HG03575 (cell line): ENCODE data around the gene ATXN7L1.
"Not testable (repeated sequence)": the region's sequence is repeated elsewhere in the genome, so short reads cannot be mapped to it uniquely, and the experiment has no call there.

Experiments used
- ATAC-seq: cut with Tn5 transposase; IDR thresholded peaks from one replicate; pipeline ENCODE4 v1.9.1; 2021; ENCODE audit not compliant: unreplicated experiment, insufficient number of reproducible peaks, low FRiP score; ENCODE audit errors: extremely low read depth

ATXN7L1 gene

GRCh38 chr7:105619590-105619989 lies 256.8 kb downstream of the ATXN7L1 start:
- ATAC-seq, result no peak

- ATAC-seq, result no peak
These were observed 258.4 kb downstream of the ATXN7L1 start for GRCh38 chr7:105618016-105618296.

DNA sequence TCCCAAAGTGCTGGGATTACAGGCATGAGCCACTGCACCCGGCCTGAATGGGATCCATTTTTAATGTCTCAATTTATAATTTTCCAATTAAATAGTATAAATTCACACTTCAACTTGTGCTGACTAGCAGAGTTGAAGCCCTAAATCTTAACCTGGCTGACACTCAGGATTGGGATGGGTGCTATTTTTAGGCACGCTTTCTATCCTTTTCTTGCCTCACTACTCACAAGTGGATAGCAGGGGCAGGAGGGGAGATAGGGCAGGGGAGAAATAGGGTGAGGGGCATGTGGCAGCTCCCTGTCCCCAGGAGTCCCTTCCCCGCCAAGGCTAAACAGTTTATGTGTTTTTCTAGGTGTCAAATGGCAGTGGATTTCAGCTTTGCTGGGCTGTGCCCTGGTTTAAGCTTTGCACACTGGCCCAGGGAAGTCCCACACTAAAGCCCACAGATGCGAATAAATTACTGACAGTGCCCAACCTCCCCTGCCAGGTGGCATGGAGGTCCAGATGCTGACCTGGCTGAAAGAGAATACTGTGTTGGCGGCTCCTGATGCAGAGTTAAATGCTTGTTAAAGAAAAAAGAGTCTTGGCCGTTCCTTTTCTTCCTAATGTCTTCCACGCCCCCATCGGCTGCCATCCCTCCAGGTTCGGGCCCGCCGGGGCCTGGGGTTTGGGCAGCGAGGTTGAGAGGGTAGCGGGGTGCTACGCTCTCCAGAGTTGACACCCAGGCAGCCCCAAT lies 259.0 kb downstream of the ATXN7L1 start:
- no peak for ATAC-seq

DNA sequence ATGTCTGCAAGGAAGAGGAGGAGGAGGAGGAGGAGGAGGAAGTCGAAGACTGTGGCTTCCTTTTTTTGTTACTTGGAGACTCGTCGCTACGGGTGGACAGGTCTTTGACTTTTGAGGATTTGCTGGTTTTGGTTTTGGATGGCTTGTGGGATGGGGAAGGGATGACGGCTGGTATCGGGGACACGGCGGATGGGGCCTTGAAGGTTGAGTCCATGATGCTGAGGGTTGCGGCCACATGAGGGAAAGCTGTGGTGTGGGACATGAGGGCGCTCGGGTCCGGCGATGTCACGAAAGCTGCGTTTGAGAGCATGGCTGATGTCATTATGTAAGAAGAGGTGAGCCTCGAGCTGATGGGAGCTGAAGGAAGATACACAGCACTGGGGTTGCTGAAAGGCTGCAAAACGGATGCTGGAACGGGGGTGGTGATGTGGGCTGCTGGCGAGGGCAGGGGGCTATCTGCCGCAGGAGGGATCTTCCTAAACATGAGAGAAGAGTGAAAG lies 262.0 kb downstream of the ATXN7L1 start:
- ATAC-seq, result no peak

- no peak for ATAC-seq
These were observed 262.6 kb downstream of the ATXN7L1 start for GRCh38 chr7:105613611-105614330.

DNA sequence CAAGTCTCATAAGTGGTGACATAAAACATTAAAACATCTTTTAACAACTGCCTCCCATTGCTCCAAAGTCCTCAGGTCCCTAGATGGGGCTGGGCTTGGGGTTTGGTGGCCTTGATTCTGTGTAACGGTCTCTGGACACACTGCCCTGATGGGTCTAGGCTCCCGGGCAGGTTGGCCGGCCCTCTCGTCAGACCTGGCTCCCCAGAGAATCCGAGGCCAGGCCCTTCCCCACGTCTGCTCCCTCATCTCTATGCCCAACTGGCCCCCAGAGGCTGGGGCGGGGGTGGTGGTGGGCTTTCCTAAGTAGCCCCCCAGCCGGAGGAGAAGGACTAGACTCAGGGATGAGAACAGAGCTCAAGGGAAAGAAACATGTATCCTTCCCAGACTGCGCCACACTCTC lies 263.6 kb downstream of the ATXN7L1 start:
- ATAC-seq, result no peak

DNA sequence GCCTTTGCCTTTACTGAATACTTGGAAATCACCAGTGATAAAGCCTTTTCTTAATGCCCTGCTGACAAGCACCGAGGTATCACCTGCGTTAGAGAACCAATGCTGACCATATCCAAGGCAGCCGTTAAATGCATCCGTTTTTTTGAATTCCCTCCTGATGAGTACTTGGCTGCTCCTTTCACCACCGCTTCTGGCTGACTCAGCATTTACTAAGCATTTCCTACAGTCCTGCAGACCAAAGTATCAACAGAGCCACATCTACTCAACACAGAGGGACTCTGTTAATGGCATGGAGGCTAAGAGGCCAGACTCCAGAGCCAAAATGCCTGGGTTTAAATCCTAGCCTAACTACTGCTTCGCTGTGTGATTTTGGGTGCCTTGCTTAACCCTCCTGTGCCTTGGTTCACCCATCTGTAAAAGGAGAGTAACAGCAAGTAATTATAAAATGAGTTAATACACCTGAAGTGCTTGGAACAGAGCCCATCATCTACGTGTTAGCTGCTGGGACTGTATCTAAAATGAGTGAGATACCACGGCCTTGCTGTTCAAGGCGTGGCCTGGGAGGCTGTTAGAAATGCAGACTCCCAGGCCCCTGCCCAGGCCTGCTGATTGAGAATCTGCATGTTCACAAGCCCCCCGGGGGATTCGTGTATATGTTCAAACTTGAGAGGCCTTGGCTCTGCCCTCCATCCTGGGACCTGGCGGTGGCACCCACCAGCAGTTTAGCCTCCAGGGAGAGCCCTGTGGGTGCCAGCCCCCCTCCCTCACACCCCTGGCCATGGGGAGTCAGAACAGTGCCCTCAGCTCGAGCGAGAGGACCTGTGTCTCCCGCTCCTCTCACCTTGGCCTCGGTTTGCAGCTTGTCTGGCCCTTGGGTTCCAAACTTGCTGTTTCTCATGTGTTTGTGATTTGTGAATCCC lies 264.3 kb downstream of the ATXN7L1 start:
- no peak for ATAC-seq

- no peak for ATAC-seq
These were observed 266.1 kb downstream of the ATXN7L1 start for GRCh38 chr7:105610165-105610930.

DNA sequence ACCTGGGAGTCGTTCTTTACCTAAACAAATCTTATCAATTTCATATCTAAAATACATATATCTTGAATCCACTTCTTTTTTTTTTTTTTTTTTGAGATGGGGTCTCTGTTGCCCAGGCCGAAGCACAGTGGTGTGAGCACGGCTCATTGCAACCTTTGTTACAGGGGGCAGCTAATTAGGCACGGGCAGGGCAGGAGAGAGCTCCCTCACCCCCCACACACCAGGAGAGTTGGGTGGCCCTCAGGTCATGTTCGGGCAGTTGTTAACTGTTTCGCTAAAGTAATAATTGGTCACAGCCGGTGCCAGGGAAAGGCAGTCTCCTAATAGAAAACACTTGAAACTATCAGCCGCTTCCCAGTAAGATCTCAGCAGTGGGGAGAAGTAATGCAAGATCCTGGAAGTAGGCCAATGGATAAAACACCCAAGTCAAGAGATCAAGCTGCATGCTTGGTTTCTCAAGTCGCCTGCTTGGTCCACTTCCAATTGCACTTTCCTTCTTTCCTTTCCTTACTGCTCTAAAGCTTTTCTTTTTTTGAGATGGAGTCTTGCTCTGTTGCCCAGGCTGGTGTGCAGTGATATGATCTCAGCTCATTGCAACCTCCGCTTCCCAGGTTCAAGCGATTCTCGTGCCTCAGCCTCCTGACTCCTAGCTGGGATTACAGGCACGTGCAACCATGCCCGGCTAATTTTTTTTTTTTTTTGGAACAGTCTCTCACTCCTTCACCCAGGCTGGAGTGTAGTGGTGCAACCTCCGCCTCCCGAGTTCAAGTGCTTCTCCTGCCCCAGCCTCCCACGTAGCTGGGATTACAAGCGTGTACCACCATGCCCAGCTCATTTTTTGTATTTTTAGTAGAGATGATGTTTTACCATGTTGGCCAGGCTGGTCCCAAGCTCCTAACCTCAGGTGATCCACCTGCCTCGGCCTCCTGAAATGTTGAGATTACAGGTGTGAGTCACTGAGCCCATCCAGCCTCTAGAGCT lies 273.8 kb downstream of the ATXN7L1 start:
- ATAC-seq, result no peak

- no peak for ATAC-seq
These were observed 275.5 kb downstream of the ATXN7L1 start for GRCh38 chr7:105600720-105601550.

GRCh38 chr7:105599551-105599950 lies 276.8 kb downstream of the ATXN7L1 start:
- no peak for ATAC-seq

GRCh38 chr7:105599080-105599479 lies 277.3 kb downstream of the ATXN7L1 start:
- ATAC-seq, result not testable (repeated sequence)

- ATAC-seq, result no peak
These were observed 279.5 kb downstream of the ATXN7L1 start for GRCh38 chr7:105596866-105597265.

DNA sequence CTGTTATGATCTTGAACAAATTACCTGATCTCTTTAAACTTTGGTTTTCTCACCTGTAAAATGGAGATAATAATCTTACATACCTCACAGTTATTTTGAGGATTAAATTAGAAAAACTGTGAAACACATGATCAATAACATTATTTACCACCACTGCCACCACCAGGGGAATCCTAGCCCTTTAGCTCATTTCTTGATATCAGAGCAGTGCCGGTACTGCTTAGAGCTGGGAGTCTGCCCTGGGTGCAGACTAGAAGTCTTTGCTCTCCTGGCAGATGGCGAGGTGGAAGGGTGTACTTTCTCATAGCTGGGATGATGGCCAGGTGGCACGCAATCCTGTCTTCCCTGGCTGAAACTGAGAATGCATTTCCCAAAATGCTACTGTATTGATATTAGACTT lies 282.4 kb downstream of the ATXN7L1 start:
- no peak for ATAC-seq

- no peak for ATAC-seq
These were observed 284.9 kb downstream of the ATXN7L1 start for GRCh38 chr7:105591522-105591921.

DNA sequence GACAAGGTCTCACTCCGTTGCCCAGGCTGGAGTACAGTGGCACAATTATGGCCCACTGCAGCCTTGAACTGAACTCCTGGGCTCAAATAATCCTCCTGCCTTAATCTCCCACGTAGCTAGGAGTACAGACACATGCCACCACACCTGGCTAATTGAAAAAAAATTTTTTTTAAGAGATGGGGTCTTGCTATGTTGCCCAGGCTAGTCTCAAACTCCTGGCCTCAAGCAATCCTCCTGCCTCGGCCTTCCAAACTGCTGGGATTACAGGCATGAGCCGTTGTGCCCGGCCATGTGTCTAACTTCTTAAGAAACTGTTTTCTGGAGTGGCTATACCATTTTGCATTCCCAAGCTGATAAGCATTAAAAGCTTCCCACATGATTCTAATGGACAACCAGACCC lies 285.6 kb downstream of the ATXN7L1 start:
- no peak for ATAC-seq
